K562 (cell line): Measurements from ENCODE around the gene ARID3A. TPM values are rescaled to one million over a fixed set of nuclear protein-coding genes. Genes with fewer than 3 reads are reported as not detected.

Experiments
- ATF4 ChIP-seq: fragments of 450-650 bp; formaldehyde crosslinking; IDR thresholded peaks from 2 replicates; pipeline ENCODE4 v1.4.0; 2022; ENCODE audit warnings: mild to moderate bottlenecking, moderate library complexity
- BACH1 ChIP-seq: fragments of 200-800 bp; sonication (Bioruptor generic); IDR thresholded peaks from 2 replicates; pipeline ENCODE4 v1.6.1; 2016; ENCODE audit warnings: missing genetic modification characterization, missing compliant biosample characterization
- BCOR ChIP-seq: fragments of 450-650 bp; IDR thresholded peaks from 2 replicates; pipeline ENCODE4 v1.6.1; 2016
- BMI1 ChIP-seq: fragments of 150-350 bp; IDR thresholded peaks from 2 replicates; pipeline ENCODE4 v1.6.1; 2014; ENCODE audit warnings: low read length
- E2F6 ChIP-seq, 2 experiments: IDR thresholded peaks; 2 replicates each; pipeline ENCODE4 v1.6.1; 2011; ENCODE audit warnings: borderline replicate concordance in 1 of 2, control low read depth in 1 of 2, low read depth in 1 of 2, low read length in 1 of 2, mild to moderate bottlenecking in 1 of 2, mixed read lengths in 1 of 2, moderate library complexity in 1 of 2; ENCODE audit not compliant: insufficient read depth in 1 of 2, insufficient read length in 1 of 2, poor library complexity in 1 of 2, severe bottlenecking in 1 of 2; ENCODE audit errors: extremely low read depth in 1 of 2
- KAT7 ChIP-seq: sonication (generic); formaldehyde crosslinking; IDR thresholded peaks from 2 replicates; pipeline ENCODE4 v1.8.0; 2022; ENCODE audit warnings: missing genetic modification reagents, mild to moderate bottlenecking, borderline replicate concordance
- LARP7 ChIP-seq: fragments of 450-650 bp; IDR thresholded peaks from 2 replicates; pipeline ENCODE4 v1.6.1; 2016
- NCOA1 ChIP-seq: fragments of 450-650 bp; IDR thresholded peaks from 2 replicates; pipeline ENCODE4 v1.6.1; 2016; ENCODE audit warnings: low read depth
- NFIC ChIP-seq: fragments of 450-650 bp; IDR thresholded peaks from 2 replicates; pipeline ENCODE4 v1.6.1; 2017; ENCODE audit warnings: mild to moderate bottlenecking, inconsistent platforms
- NR2C1 ChIP-seq, 2 experiments: fragments of 450-650 bp; IDR thresholded peaks; 2 replicates each; pipeline ENCODE4 v1.6.1; 2017; ENCODE audit warnings: mild to moderate bottlenecking in 2 of 2, antibody characterized with exemption in 1 of 2, inconsistent platforms in 1 of 2, missing compliant biosample characterization in 1 of 2, missing genetic modification characterization in 1 of 2
- POLR2AphosphoS2 ChIP-seq: IDR thresholded peaks from 2 replicates; pipeline ENCODE4 v1.6.1; 2012; ENCODE audit warnings: low read length, improper control_type of control experiment
- POLR2AphosphoS5 ChIP-seq: IDR thresholded peaks from 2 replicates; pipeline ENCODE4 v1.6.1; 2011; ENCODE audit warnings: mild to moderate bottlenecking, low read depth, low read length, moderate library complexity; ENCODE audit not compliant: control insufficient read depth, insufficient read depth
- RBBP5 ChIP-seq: fragments of 200-600 bp; sonication (generic); IDR thresholded peaks from 2 replicates; pipeline ENCODE4 v1.6.1; 2012; ENCODE audit warnings: borderline replicate concordance, mild to moderate bottlenecking, low read length, control low read depth, inconsistent platforms; ENCODE audit not compliant: insufficient read depth, poor library complexity, severe bottlenecking
- RBFOX2 ChIP-seq: fragments of 200-400 bp; formaldehyde crosslinking; IDR thresholded peaks from 2 replicates; pipeline ENCODE4 v1.6.1; 2017; ENCODE audit warnings: low read depth, mild to moderate bottlenecking, low read length, moderate library complexity
- SRSF9 ChIP-seq: fragments of 200-400 bp; formaldehyde crosslinking; IDR thresholded peaks from 2 replicates; pipeline ENCODE4 v1.6.1; 2017; ENCODE audit warnings: low read depth, low read length, borderline replicate concordance
- TCF3 ChIP-seq: sonication (generic); formaldehyde crosslinking; IDR thresholded peaks from 2 replicates; pipeline ENCODE4 v1.4.0; 2020; ENCODE audit warnings: mild to moderate bottlenecking, missing genetic modification reagents
- TFE3 ChIP-seq: fragments of 450-650 bp; formaldehyde crosslinking; IDR thresholded peaks from 2 replicates; pipeline ENCODE4 v1.4.0; 2020; ENCODE audit warnings: mild to moderate bottlenecking, mixed read lengths
- UBTF ChIP-seq, 2 experiments: IDR thresholded peaks; 2 replicates each; pipeline ENCODE4 v1.6.1; 2012; ENCODE audit warnings: improper control_type of control experiment in 2 of 2, low read depth in 2 of 2, low read length in 2 of 2, borderline replicate concordance in 1 of 2
- ZBTB34 ChIP-seq: fragments of 250-450 bp; sonication (Bioruptor Pico); IDR thresholded peaks from 2 replicates; pipeline ENCODE4 v1.8.0; 2021; ENCODE audit warnings: mild to moderate bottlenecking, moderate library complexity
- polyA plus RNA-seq, 8 experiments: library from polyadenylated mRNA; depleted of rRNA in 4 of 8; stranded (reverse) in 5 of 8; unstranded in 3 of 8; fragments of >200 nt; fragmentation: Nextera tagmentation in 2 of 8; fragmentation: Illumina TruSeq in 1 of 8; extraction: Ambion mirVana in 2 of 8; extraction: Trizol in 1 of 8; gene quantifications; 2 replicates each; pipeline versions ENCODE4 v1.2.1 to v1.2.3, GENCODE V29; 2011 to 2014; ENCODE audit warnings: inconsistent platforms in 1 of 8, missing spikeins in 1 of 8
- total RNA-seq, 7 experiments: library from RNA; depleted of rRNA in 6 of 7; stranded (reverse); fragments of >200 nt in 6 of 7; fragmentation: Illumina TruSeq in 2 of 7; extraction: Trizol in 2 of 7; gene quantifications; 2 replicates each; pipeline versions ENCODE4 v1.2.1 to v1.2.3, GENCODE V29; 2011 to 2021; ENCODE audit warnings: low replicate concordance in 1 of 7

Gene ARID3A
- total and polyA plus RNA-seq, 9 of the 15 experiments (the other 6 are each of a cell fraction or from before 2014, with no cell fraction given), result 1.4 to 118 (median 31.2) TPM

GRCh38 chr19:1017115-1017905 lies 91.5 kb downstream of the ARID3A start (continued):
- TF ChIP-seq E2F6 (IDR thresholded peaks at IDR 0.05; ENCODE audit: borderline replicate concordance in 1 of 2, extremely low read depth in 1 of 2, insufficient read depth in 1 of 2, insufficient read length in 1 of 2, low read depth in 1 of 2, low read length in 1 of 2, poor library complexity in 1 of 2, severe bottlenecking in 1 of 2) (peak in 1 of 2 experiments; percentile 12), TCF3 (CRISPR knock-in tag) (0 out of 2 replicates have a peak, but pooled peaks have one; percentile 7), RBFOX2 (peak; percentile 68; the same call in 1 of the 2 replicates), BCOR (no peak), TFE3 (CRISPR knock-in tag) (no peak), BACH1 (no peak), UBTF (IDR thresholded peaks at IDR 0.05; ENCODE audit: borderline replicate concordance in 1 of 2, low read depth in 2 of 2, low read length in 2 of 2) (no peak), ZBTB34 (CRISPR knock-in tag) (no peak), RBBP5 (no peak), KAT7 (CRISPR knock-in tag) (peak; percentile 78; the same call in 1 of the 2 replicates), NFIC (0 out of 2 replicates have a peak, but pooled peaks have one; percentile 12), ATF4 (CRISPR knock-in tag) (no peak), SRSF9 (no peak), NR2C1 (IDR thresholded peaks at IDR 0.05) (peak; percentile 55; the same call in 1 of the 2 replicates), NR2C1 (tag; IDR thresholded peaks at IDR 0.05) (0 out of 2 replicates have a peak, but pooled peaks have one; percentile 29), LARP7 (no peak), POLR2AphosphoS5 (peak; percentile 16; the same call in 1 of the 2 replicates), POLR2AphosphoS2 (no peak), NCOA1 (no peak), BMI1 (no peak)
